Dermis microvascular lymphatic vessel endothelial cell (primary cell): ENCODE data around the gene PLCG1. TPM values are rescaled to one million over a fixed set of nuclear protein-coding genes. Genes with fewer than 3 reads are reported as not detected.

Source experiments
- DNase-seq, 2 donors: peaks; one replicate each; pipeline versions ENCODE4 v3.0.0 to v3.0.0-alpha.2; 2010; ENCODE audit warnings: low read depth in 2 of 2
- total RNA-seq: library from RNA; depleted of rRNA; stranded (reverse); fragments of >200 nt; gene quantifications from 2 replicates; pipeline ENCODE4 v1.2.1, GENCODE V29; 2014

PLCG1 gene
- total RNA-seq, 1 donor from 2014 or later = 112 TPM

- DNase-seq = no peak
Measured at GRCh38 chr20:41204304-41205265, 67.2 kb downstream of the PLCG1 start.

DNA sequence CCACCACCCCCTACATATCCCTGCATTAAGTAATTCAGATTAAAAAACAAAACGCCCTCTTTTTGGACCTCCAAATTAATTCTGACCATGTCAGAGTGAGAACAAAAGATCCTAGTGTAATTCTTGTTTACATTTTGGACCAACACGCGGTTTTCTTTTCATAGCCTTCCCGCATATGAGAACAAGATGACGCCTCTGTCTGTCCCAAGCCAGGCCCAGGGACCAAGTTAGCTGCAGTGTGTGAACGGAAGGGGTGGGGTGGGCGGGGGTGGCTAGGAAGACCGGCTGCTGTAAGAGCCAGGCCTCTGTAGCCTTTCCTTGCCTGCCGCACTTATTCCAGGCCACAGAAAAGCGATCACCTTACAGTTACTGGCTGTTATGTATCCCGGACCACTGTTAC, 68.0 kb downstream of the PLCG1 start:
- no peak for DNase-seq

DNA sequence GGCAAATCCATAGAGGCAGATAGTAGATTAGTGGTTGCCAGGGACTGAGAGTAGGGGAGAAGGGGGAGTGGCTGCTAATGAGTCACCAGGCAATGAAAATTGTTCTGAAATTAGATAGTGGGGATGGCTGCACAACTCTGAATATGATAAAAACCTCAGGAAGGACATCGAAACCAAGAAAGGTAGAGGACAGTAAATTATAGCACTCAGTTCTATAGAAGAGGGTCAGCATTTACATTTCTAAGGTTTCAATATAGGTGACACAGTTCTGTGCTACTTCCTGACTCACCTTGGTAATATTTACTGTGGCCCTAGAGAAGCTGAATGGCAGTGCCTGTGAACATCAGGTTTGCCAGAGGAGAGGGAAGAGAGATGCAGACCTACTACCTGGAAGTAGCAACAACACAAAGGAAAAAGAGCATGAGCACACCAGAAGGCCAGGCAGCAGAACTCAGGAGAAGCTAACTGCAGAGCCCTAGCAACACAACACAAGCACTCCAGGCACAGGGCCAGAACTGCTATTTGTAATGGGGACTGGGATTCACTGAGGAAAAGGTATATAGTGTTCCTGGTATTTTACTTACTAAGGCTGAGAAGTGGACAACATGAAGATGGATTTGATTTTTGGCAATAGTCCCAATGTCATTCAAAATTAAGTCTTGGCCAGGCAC, 75.9 kb downstream of the PLCG1 start:
- DNase-seq = peak in 1 of 2 donors; percentile 34

- DNase-seq = no peak
Measured at GRCh38 chr20:41214202-41214601, 76.9 kb downstream of the PLCG1 start.

- no peak for DNase-seq
Measured at GRCh38 chr20:41214666-41215065, 77.3 kb downstream of the PLCG1 start.

- DNase-seq = no peak
Measured at GRCh38 chr20:41217422-41217821, 80.1 kb downstream of the PLCG1 start.

GRCh38 chr20:41218466-41218865, 81.1 kb downstream of the PLCG1 start:
- DNase-seq = no peak

DNA sequence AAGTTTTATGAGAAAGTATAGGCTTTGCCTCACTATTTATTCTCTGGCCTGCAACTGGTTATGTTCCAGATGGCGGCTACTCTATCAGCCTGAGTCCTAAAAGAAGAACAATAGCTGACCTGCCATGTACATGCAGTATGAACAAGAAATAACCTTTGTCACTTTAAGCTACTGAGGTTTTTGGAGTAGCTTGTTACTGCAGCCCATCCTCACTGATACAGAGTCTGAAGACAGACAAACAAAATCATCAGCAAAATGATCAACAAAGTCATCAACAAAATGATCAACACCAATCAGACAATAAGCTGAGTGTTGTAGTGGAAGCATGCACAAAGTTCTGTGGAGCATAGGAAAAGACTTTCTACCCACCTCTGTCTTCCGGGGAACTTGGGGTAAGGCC, 82.5 kb downstream of the PLCG1 start:
- no peak for DNase-seq

DNA sequence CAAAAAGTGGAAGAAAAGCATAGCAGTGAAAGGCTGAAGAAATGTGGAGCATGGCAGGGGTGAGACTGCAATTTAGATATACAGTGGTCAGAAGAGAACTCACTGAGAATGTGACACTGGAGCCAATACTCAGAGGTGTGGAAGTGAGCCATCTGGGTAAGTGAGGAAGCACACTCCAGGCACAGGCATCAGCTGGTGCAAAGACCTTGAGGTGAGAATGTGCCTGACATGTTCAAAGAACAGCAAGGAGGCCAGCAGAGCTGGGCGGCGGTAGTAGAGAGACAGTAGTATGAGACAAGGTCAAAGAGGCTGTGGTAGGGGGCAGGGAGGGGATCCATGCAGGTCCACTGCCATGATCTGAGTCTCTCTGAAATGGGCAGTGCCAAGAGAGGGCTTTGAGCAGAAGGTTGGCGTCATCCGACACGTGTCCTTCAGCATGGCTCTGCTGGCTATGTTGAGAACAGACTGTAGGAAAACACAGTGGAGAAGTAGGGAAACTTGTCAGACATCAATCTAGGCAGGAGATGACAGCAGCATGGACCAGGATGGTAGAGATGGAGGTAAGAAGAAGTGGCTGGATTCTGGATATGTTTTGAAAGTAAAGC, 84.4 kb downstream of the PLCG1 start:
- DNase-seq = no peak

DNA sequence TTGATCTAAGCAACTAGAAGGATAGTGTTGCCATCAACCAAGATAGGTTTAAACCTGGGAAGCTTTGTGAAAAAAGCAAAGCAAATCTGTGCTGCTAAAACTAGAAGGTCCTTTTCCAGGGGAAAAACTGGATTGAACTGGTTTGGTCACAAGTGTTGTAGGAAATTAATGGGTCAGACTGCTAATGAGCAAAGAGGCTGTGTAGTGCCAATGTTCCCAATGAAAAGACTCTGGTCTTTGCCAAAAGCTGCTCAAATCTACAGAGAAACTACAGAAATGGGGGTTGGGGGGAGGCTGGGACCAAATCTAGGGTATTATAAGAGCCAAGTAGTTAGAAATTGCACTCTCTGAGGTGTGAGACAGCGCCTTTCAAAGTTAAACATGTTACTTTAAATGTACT, 85.0 kb downstream of the PLCG1 start:
- no peak for DNase-seq

DNA sequence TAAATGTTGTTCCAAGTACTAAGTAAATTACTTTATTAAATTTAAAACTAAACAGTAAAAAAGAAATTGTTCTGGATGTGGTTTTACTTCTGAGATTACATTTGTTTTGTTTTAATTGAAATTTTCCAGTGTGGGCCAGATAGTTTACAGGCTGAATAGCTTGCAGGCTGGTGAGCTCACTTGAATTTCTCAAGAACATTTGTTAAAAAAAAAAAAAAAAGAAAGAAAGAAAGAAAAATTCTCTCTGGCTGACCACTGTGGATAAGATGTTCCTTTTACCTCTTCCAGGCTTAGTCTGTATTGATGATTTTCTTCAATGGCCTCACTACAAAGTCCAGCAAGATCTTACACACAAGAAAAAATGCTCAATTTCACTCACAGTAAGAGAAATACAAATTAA, 85.4 kb downstream of the PLCG1 start:
- DNase-seq = no peak

GRCh38 chr20:41223112-41223511, 85.8 kb downstream of the PLCG1 start:
- no peak for DNase-seq

DNA sequence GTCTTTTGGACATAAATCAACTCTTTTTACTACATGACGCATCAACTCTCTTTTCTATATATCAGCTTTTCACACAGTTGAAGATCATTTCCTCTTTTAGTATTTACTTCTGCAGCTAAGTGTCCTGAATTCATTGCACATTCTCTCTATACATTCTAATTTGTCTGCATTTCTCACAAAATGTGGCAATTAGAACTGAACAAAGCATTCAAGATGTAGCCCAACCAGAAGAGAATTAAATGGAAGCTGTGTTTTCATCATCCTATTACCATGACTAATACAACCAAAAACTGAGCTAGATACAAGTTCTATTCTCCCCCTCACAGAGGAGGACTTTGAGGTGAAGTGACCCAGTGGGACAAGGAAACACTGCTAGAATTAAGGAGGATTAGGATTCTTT, 86.9 kb downstream of the PLCG1 start:
- DNase-seq = no peak

- DNase-seq = peak in 1 of 2 donors; percentile 40
Measured at GRCh38 chr20:41225091-41225490, 87.7 kb downstream of the PLCG1 start.

GRCh38 chr20:41226426-41226825, 89.1 kb downstream of the PLCG1 start:
- no peak for DNase-seq

Other genes starting within 250 kb of the PLCG1 start
- gene TOP1, start 108.7 kb upstream of the PLCG1 start, total RNA-seq = 13.1 and 16.1 TPM in 2 replicates
- 6.2 and 6.4 TPM in 2 replicates for gene ZHX3, start 180.2 kb downstream of the PLCG1 start, total RNA-seq
- gene LPIN3, start 203.3 kb downstream of the PLCG1 start, total RNA-seq = 0.13 and 0.77 TPM in 2 replicates
- gene EMILIN3, start 229.3 kb downstream of the PLCG1 start, total RNA-seq = under 0.01 and 0.13 TPM in 2 replicates